HUDEP-2 (cell line): ENCODE results near the gene QRICH2.
"Not testable (repeated sequence)": the region's sequence is repeated elsewhere in the genome, so short reads cannot be mapped to it uniquely, and the experiment has no call there.

Experiments used
- DNase-seq, 76 experiments: peaks; one replicate each; lab custom pipeline; 2025; ENCODE audit not compliant: unreplicated experiment in 76 of 76; lab: John Stamatoyannopoulos, UW

Gene QRICH2

DNA sequence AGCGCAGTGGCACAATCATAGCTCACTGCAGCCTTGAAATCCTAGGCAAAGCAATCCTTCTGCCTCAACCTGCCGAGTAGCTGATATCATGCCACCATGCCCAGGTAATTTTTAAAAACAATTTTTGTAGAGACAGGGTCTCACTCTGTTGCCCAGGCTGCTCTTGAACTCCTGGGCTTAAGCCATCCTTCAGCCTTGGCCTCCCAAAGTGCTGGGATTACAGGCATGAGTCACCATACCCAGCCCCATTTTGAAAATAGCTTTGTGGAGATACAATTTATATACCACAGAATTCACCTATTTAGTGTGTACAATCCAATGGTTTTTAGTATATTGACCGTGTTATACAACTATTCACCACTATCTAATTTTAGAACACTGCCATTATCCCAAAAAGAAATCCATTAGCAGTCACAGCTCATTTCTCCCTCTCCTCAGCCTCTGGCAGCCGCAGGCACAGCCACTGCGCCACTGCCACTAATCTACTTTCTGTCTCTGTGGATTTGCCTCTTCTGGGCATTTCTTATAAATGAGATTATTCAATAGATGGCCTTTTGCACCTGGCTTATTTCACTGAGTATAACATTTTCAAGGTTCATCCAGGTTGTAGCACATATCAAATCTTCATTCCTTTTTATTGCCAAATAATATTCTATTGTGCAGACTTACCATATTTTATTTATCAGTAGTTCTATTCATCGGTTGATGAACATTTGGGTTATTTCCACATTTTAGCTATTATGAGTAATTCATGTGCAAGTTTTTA, 74.3 kb downstream of the QRICH2 start:
- no peak for DNase-seq

GRCh38 chr17:76232342-76232741, 75.7 kb downstream of the QRICH2 start:
- no peak for DNase-seq

DNA sequence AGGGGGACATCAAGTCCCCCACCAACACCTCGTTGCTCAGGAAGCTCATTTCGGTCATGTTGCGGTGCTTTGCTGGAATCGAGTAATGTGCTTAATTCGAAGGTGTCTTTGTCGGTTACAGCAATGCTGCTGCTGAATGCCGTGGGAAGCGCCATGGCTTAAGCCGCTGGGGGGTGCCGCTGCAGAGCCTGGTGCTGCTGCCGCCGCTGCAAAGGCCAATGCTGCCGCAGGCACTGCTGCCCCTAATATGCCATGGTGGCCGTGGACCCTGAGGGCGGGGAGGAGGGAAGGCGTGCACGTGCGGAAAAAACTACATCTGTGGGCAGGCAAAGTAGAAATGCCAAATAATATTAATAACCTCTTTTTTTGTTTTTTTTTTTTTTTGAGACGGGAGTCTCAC, 81.3 kb downstream of the QRICH2 start:
- not testable (repeated sequence) for DNase-seq

DNA sequence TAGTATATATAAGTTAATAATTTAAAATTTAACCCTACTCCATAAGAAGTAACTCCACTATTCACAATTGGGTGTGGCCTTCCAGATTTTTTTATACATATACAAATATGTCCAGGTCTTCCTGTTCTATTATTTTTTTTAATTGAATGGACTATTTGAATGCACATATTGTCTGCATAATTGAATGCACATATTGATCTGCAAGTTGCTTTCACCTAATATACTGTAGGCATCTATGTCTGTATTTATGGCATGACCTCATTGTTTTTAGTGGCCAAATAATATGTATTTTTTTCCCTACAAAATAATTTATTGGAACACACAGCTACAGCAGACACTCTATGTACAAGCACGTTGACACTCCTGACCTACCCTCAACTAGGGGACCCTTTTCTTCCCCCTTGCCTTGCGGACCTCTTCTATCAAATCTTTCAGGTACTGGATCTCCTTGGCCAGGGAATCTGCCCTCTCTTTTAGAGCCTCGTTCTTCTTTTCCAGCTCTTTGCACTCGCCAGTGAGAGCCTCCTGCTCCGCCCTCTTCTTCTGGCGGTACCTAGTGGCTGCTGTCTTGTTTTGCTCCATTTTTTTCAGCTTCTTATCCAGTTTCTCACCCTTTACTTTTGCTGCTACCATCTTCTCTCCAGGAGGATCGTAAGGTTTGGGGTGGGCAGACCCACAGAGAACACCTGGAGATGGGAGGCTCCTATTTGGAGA, 82.5 kb downstream of the QRICH2 start:
- DNase-seq: not testable (repeated sequence)
